Endometrial microvascular endothelial cells (primary cell): ENCODE results near the gene FREY1. TPM values are rescaled to one million over a fixed set of nuclear protein-coding genes. Genes with fewer than 3 reads are reported as not detected.
"Not testable (repeated sequence)": the region's sequence is repeated elsewhere in the genome, so short reads cannot be mapped to it uniquely, and the experiment has no call there.

ENCODE experiments used
- in situ Hi-C: cut with HindIII; loops from 2 replicates; pipeline ENCODE4 v1.10.0; 2017; ENCODE audit warnings: low sequenced_read_pairs, low pct_unique_long_range_greater_than_20kb; ENCODE audit errors: inconsistent ontology term
- total RNA-seq: library from RNA; depleted of rRNA; stranded (reverse); fragments of >200 nt; gene quantifications from one replicate; pipeline ENCODE4 v1.2.3, GENCODE V29; 2015; ENCODE audit errors: inconsistent ontology term

FREY1 gene
- total RNA-seq, 1 donor from 2014 or later = not detected

DNA sequence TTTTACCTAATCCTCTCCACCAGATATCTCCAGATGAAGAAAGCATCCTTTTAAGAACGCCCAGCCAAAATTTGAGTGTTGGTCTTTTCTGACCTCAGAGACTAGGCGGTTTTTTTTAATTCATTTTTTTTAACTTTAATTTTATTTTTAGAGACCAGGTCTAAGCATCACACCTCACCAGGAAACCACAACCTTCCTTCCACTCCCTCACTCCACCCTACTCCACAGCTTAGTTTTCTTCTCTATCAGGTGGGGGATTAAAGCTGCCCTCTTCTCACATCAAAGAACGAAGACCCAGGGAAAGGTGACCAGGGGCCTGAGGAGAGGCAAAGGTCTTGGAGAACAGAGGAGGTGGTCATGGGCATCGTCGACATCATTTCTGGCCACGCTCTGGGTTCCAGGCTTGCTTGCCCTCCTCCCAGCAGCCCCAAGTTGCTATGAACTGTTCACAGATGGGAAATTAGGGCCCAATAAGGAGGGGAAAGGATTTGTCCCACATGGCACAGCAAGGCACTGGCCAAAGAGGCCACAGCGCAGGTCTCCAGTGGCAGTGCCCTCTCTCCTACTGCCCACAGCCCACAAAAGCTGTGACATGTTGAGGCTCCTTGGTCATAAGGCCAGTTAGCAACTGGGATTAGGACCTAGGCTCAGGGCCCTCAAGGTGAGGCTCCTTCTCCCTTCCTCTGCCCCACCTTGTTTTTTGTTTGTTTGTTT lies 12.0 kb upstream of the FREY1 start:
- in situ Hi-C loops = no loop called here

DNA sequence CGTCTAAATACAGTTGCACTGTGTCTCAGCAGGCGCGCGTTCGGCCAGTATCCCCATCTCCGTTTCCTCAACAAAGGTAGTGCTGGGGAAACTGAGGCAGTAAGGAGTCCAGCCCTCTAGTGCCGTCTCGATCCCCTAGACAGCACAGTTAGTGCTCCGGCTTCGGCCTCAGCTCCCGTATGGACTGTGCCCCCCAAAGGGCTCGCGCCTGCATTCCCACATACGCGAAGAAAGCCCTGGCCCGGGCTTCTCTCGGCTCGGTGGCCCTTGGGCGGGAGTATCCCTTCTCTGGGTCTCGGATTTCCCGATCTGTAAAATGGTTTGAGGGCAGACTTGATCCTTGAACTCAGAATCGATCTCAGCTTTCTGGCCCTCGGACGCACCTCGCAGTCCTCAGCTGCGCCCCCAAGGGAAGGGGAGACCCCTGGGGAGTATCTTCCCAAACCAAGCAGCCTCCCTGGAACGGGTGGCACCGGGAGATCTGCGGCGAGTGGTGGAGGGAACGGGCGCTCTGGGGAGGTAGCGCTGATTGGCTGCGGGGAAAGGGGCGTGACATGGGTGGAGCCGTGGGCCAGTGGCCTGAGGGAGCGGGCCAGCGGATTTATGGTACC lies 11.4 kb upstream of the FREY1 start:
- in situ Hi-C loops = no loop called here

DNA sequence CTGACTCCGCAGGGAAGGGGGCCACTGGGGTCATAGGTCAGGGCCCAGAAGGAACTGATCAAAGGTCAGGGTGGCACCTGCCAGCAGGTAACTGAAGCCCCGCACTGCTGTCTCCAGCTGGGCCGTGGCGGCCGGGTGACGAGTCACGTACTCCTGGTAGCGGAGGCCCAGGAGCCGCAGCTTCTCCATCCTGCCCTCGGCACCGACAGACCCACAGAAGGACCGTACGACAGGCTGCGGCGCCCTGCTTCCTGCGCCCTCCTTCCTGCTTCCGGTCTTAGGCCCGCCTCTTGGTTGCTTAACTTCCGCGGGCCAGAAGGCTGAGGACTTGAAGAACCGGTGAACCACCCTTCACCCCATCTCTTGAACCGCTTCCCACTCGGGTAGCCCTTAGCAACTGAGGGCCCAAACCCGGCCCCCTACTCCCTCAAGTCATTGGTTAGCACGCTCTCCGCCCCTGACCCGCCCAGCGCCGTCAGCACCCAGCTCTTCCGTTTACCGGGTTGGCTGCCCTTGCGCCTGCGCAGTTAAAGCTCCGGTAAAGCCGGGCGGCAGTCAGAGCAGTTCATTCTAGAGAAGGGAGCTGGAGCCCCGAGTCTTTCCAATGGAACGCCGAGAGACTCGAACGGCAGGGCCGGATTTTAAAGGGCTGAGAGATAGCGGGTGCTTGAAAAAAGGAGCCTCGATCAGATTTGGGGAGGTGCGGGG lies 10.7 kb upstream of the FREY1 start, which contains the start of gene PEX16:
Gene PEX16 (minus strand): TSS at position 255 of the 708 bp plus-strand sequence. CDS start 66 bp downstream, at position 189.
- in situ Hi-C loops = no loop called here

DNA sequence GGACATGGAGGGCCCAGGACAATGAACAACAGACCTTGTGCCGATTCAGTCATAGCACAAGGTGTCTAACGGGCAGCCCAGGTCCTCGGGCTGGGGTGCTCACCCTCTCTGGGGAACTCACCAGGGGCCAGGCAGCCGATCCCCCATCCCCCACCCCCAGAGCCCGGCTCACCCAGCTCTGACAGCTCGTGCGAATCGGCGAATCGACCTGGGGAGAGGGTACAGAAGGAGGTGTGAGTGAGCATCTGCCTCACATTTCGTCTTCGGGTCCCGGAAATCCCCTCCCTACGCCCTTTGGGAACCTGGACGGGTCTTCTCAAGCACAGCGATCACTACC lies 10.2 kb upstream of the FREY1 start:
- in situ Hi-C loops = no loop called here

DNA sequence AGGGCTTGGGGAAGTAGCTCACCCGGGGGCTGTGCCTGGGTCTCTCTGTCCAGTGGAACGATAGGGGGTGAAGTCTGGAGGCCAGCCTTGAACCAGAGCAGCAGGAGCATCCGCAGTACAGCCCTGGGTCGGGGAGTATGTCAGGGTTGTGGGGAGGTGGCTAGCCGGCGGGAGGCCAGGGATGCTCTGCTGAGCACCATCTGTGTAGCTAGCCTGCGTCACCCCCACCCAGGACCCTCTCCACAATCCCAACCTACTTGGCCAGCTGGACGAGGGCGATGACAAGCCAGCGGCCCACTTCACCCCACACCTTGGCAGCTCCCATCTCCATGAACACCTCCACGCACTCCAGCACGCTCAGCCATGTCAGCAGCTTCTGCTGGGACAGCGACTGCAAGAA lies 8.4 kb upstream of the FREY1 start:
- in situ Hi-C loops = no loop called here

DNA sequence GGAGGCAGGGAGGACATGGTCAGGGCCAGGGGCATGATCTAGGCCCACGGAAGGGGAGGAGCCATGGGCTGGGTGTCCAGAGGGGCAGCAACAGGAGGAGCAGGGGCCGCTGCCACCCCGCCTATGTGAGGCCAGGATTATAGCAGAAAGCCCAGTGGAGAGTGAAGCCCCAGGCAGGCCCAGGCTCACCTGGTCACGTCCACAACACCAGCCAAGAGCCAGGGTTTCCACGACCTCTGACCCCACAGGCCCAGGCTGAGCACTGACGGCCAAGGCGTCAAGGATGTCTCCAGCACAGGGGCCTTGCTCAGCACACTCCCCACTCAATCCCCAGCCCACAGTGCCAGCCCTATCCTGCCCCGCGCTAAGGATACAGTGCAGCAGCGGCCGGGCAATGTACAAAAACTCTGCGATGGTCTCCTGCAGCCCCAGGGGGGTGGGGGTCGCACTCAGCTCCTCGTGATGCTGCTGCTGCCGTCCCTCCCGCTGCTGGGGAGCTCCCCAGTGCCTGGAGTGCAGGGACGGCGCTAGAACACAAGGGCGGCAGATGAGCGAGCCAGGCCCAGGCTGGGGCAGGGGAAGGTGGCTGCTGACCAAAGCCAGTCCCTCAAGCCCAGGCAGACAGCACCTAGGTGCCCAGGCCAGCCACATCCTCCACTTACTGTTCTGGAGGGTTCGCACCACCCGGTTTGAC lies 7.0 kb upstream of the FREY1 start:
- in situ Hi-C loops = no loop called here

DNA sequence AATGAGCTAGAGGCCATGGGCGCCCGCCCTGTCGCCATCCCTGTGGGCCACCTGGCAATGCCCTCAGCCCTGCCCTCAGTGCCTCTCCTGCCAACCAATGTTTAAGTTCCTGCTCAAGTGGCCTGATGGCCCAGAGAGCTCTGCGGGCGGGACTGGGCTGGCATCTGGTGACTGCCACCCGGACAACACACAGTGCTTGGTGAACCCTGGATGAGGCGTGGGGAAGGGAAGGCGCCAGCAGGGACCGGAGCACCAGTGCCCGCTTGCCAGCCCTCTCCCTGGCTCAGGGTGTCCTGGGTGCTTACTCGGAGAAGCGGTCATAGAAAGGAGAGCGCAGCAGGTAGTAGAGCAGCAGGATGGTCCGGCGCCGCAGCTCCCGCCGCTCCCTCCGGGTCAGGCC lies 6.4 kb upstream of the FREY1 start:
- in situ Hi-C loops = no loop called here

DNA sequence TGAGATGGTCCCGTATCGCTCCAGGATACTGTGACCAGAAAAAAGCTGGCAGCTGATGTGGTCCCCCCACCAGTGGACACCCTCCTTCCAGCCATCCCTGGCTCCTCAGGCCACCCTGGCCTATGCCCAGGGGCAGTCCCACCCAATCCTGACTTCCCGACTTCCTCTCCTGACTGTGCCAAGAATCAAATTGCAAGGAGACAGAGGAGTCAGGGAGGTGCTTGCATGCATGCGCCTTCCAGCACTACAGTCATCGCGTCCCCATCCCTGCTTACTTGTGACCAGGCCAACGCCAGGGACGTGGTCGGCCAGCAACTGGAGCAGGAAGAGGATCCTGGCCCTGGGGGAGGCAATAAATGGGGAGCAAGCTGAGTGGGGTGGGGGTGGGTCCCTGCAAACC lies 3.6 kb upstream of the FREY1 start:
- in situ Hi-C loops = no loop called here

DNA sequence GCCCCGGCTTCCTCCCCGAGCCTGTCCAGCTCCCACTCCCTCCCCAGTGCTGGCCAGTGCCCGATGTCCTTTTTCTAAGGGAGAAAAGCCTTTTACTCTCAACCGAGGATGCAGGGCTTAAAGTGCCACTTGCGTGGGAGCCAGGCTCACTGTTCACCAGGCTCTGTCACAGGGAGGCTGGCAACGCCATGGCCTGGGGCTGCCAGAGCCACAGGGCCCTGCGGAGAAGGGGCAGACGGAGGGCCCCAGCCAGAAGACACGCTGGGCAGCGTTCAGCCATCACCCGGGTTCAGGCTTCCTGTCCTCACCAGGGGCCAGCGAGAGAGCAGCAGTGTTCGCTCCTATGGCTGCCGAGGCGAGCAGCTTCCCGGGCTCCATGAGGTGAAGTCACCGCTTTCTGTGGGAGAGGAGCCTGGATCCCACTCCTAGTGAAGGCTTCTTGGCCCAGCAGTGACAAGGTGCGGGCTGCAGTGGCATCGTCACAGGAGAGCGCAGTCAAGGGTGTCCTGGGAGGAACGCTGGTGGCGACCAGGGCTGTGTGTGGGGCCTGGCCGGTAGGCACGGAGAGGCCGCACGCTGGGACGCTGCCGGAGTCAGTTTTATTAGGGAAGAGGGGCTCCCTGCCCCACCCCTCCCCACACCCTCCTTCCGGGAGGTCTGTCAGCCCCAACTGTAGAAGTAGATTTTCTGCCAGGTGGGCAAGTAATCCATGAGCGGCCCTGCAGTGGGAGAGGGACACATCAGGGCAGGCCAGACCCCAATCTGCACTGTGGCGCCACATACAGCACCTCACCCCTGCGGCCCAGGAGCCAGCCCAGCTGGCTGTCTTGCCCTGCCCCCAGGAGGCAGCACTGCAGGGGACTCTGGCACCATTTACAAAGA lies 2.8 kb upstream of the FREY1 start:
- in situ Hi-C loops = no loop called here

DNA sequence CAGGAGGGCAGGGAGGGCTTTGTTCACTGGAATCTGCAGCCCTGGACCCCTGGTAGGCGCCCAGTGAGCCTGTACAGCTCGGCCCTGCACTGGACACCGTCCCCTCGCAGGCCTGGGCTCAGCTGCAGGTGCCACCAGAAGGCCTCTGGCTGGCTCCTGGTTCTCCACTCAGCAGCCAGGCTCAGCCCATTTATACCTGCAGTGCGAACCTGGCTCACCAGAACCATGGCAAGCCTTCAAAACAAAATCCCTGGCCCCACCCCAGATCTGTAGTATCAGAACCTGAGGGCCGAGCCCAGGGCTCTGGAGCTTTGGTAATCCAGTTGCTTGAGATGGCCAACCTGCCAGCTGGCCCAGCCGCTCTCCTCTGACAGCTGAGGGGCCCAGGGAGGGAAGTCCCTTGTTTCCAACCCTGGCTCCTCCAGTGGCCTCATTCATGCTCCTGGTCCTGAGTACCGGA lies 870 bp upstream of the FREY1 start:
- in situ Hi-C loops = no loop called here

DNA sequence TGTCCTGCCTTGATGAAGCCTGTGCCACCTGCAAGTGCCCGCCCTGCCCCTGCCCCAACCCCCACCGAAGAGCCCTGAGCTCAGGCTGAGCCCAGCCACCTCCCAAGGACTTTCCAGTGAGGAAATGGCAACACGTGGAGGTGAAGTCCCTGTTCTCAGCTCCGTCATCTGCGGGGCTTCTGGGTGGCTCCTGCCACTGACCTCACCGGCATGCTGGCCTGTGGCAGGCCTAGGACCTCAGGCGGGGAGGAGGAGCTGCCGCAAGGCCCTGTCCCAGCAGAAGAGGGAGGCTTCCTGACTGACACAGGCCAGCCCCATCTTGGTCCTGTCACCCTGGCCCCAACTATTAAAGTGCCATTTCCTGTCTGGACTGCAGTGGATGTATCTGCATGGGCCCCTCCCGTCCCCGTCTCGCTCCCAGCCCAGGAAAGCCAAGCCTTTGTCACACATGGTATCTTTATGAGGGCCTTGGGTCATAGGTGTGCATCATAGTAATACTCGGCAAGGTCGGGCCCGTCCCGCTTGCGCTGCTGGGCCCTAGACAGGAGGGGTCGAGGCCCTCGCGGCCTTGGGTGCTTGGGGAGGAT lies 882 bp downstream of the FREY1 start:
- in situ Hi-C loops = no loop called here

DNA sequence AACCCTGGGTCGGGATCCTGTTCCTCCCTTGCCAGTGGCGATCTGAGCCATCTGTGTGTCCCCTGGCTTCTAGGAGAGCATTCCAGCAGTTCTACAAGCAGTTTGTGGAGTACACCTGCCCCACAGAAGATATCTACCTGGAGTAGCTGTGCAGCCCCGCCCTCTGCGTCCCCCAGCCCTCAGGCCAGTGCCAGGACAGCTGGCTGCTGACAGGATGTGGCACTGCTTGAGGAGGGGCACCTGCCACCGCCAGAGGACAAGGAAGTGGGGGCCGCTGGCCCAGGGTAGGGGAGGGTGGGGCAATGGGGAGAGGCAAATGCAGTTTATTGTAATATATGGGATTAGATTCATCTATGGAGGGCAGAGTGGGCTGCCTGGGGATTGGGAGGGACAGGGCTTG lies 1.5 kb downstream of the FREY1 start:
- in situ Hi-C loops = not testable (repeated sequence)

DNA sequence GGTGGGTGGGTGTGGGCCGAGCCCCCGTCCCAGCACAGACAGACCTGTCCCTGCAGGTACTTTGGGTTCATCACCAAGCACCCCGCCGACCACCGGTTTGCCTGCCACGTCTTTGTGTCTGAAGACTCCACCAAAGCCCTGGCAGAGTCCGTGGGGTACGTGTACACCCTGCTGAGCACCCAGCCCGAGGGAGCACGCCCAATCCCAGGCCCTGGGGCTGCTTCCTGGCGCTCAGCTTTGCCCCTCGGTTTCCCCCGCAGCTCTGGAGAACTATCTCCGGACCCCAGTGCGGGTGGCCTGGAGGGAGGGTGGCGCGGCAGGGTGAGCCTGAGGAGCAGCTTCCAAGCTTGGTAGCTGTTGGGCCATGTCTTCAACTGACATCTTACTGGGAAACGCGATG lies 2.0 kb downstream of the FREY1 start:
- in situ Hi-C loops = no loop called here

DNA sequence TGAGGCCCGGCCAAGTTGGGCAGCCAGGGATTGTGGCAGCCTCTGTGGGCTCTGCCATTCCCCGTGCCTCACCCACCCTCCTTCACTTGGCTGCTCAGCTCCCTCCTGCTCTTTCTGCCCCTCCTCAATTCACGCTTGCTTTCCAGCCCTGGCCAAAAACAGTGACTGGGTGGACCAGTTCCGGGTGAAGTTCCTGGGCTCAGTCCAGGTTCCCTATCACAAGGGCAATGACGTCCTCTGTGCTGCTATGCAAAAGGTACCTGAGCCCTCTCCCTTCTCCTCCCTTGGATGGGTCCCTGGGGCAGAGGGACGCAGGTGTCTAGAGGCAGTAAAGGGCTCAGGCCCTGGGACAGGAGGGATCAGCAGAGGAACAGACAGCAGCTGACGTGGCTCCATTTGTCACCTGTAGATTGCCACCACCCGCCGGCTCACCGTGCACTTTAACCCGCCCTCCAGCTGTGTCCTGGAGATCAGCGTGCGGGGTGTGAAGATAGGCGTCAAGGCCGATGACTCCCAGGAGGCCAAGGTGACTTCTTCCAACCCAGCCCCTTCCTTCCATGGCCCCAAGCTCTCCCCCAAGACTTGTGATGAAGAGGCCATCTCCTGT lies 2.7 kb downstream of the FREY1 start:
- in situ Hi-C loops = no loop called here

DNA sequence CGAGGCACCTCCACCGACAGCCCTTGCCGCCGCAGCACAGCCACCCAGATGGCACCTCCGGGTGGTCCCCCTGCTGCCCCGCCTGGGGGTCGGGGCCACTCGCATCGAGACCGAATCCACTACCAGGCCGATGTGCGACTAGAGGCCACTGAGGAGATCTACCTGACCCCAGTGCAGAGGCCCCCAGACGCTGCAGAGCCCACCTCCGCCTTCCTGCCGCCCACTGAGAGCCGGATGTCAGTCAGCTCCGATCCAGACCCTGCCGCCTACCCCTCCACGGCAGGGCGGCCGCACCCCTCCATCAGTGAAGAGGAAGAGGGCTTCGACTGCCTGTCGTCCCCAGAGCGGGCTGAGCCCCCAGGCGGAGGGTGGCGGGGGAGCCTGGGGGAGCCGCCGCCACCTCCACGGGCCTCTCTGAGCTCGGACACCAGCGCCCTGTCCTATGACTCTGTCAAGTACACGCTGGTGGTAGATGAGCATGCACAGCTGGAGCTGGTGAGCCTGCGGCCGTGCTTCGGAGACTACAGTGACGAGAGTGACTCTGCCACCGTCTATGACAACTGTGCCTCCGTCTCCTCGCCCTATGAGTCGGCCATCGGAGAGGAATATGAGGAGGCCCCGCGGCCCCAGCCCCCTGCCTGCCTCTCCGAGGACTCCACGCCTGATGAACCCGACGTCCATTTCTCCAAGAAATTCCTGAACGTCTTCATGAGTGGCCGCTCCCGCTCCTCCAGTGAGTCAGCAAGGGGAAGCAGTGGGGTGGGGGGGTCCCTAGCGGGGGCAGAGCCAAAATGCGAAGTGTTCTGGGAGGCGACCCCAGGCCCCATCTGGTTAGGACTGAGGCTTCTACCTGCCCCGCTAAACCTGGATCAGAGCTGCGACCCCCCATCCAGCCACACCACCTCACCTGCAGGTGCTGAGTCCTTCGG lies 4.4 kb downstream of the FREY1 start:
- in situ Hi-C loops = no loop called here

DNA sequence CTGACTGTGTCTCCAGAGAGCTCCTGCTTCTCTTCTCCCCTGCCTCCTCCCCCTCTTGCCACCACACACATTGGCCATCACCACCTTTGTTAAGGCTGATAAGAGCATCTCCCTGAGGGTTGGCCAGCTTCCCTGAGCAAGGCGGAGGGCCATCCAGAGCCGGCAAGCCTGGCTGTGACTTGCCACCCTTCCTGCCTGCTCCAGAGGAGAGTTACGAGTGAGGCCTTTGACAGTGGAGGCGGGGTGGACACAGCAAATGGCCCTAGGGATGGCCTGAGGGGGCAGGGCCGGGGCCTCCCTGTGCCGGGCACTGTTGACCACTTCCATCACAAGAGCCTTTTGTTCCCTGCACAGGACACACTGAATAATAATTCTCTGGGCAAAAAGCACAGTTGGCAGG lies 5.4 kb downstream of the FREY1 start:
- in situ Hi-C loops = no loop called here
